Measurements from ENCODE around the gene DIDO1. TPM values are rescaled to one million over a fixed set of nuclear protein-coding genes. Genes with fewer than 3 reads are reported as not detected.
"Not testable (repeated sequence)": the region's sequence is repeated elsewhere in the genome, so short reads cannot be mapped to it uniquely, and the experiment has no call there.

Gene DIDO1
- total and polyA plus RNA-seq, 2 donors = 33.2 to 33.4 TPM

DNA sequence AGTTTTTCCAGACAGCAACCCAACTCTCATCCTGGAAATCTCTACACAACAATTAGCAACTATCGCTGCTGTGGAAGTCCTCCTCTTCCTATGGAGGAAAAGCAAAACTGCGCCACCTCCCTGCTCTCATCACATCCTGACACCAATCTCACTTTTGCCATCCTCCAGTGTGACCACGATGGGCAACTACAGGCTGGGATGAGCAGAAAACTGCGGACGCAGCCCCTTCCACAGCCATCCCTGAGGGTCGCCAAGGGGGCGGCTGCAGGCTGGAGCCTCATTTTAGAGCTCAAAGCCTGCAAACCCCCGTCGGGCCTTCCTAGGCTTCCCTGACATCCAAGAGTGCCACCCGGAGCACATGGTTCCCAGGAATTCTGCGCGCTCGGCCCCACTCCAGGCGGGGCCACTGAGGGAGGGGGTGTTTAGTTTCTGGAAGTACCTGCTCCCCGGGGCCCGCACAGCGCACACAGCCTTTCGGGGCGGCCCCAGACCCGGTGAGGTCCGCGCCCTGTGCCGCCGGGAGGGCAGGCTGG is 65.8 kb downstream of the DIDO1 start:
- Histone ChIP-seq H3K4me1 (ENCODE audit: control insufficient read depth in 2 of 2, insufficient read depth in 2 of 2, low read length in 2 of 2) (peaks cover 13 to 17% of the 10 kb centered on the region in 2 donors), H3K27ac (ENCODE audit: low read depth in 1 of 2, low read length in 1 of 2) (no peak overlapping the region), H3K36me3 (ENCODE audit: control insufficient read depth in 2 of 2, insufficient read depth in 2 of 2, low read length in 1 of 2) (peaks cover 13 to 17% of the 10 kb centered on the region in 2 donors), H3K9me3 (ENCODE audit: control insufficient read depth in 2 of 2, insufficient read depth in 1 of 2, low read length in 1 of 2) (peaks cover 0 to 7% of the 10 kb centered on the region in 2 donors), H3K27me3 (ENCODE audit: control insufficient read depth in 2 of 2, insufficient read depth in 1 of 2, low read length in 1 of 2) (peaks cover 0 to 6% of the 10 kb centered on the region in 2 donors), H3K4me3 (ENCODE audit: low read length in 2 of 2) (peak overlapping the region; percentile 39 to 78)
- peak in 1 of 9 donors; percentile 28 for DNase-seq (ENCODE audit: low read depth in 6 of 9, low spot score in 9 of 9)
- 36% methylated on average over 24 of the region's 24 CpGs for WGBS

DNA sequence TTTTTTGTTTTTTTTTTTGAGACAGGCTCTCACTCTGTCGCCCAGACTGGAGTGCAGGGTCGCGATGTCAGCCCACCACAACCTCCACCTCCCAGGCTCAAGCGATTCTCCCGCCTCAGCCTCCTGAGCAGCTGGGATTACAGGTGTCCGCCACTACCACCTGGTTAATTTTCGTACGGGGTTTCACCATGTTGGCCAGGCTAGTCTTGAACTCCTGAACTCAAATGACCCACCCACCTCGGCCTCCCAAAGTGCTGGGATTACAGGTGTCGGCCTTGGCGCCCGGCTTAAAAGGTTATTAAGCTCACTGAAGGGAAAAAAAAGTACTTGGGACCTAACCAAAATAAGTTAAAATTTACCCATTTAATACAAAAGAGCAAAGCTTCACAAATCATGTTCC is 66.6 kb downstream of the DIDO1 start:
- no peak for DNase-seq (ENCODE audit: low read depth in 6 of 9, low spot score in 9 of 9)

DNA sequence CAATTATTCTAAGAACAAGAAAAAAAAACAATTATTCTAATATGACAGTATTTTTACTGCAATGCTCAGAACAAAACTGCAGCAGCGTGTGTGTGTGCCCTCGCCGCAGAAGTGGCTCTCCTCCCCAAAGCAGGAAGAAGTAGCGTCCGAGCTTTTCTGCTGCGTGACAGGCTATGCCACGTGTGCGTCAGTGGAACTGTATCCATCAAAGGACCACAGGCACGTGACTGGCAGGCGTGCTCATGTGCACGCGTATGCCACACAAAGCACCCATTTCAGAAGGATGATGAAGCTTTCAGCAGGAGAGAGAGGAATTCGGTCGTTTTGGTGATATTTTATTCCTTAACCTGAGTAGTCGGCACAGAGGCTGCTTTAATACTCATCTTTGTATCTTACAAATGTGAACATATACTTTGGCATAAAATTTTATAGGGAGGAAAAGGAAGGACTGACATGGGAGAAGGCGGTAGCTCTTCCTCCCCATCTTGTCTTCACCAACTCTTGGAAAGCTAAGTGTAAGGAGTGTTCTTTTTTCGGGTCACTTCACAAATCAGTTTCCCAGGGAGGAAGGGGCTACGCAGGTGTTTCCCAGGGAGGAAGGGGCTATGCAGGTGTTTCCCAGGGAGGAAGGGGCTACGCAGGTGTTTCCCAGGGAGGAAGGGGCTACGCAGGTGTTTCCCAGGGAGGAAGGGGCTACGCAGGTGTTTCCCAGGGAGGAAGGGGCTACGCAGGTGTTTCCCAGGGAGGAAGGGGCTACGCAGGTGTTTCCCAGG is 68.1 kb downstream of the DIDO1 start:
- Histone ChIP-seq H3K27ac (ENCODE audit: low read depth in 1 of 2, low read length in 1 of 2) (no peak overlapping the region), H3K4me3 (ENCODE audit: low read length in 2 of 2) (no peak overlapping the region), H3K9me3 (ENCODE audit: control insufficient read depth in 2 of 2, insufficient read depth in 1 of 2, low read length in 1 of 2) (no peaks in the 10 kb centered on the region), H3K4me1 (ENCODE audit: control insufficient read depth in 2 of 2, insufficient read depth in 2 of 2, low read length in 2 of 2) (peaks cover 13 to 17% of the 10 kb centered on the region in 2 donors), H3K36me3 (ENCODE audit: control insufficient read depth in 2 of 2, insufficient read depth in 2 of 2, low read length in 1 of 2) (peaks cover 23 to 33% of the 10 kb centered on the region in 2 donors), H3K27me3 (ENCODE audit: control insufficient read depth in 2 of 2, insufficient read depth in 1 of 2, low read length in 1 of 2) (peaks cover 0 to 6% of the 10 kb centered on the region in 2 donors)
- 94% methylated on average over 20 of the region's 23 CpGs for WGBS
- DNase-seq (ENCODE audit: low read depth in 6 of 9, low spot score in 9 of 9) = no peak

More for the DNA sequence above, 66.6 kb downstream of the DIDO1 start:
- Histone ChIP-seq H3K36me3 (ENCODE audit: control insufficient read depth in 2 of 2, insufficient read depth in 2 of 2, low read length in 1 of 2) (peaks cover 13 to 21% of the 10 kb centered on the region in 2 donors), H3K4me3 (ENCODE audit: low read length in 2 of 2) (peak overlapping the region in 1 of 2 donors; percentile 78), H3K9me3 (ENCODE audit: control insufficient read depth in 2 of 2, insufficient read depth in 1 of 2, low read length in 1 of 2) (peaks cover 0 to 7% of the 10 kb centered on the region in 2 donors), H3K27ac (ENCODE audit: low read depth in 1 of 2, low read length in 1 of 2) (no peak overlapping the region), H3K27me3 (ENCODE audit: control insufficient read depth in 2 of 2, insufficient read depth in 1 of 2, low read length in 1 of 2) (peaks cover 0 to 6% of the 10 kb centered on the region in 2 donors), H3K4me1 (ENCODE audit: control insufficient read depth in 2 of 2, insufficient read depth in 2 of 2, low read length in 2 of 2) (peaks cover 13 to 17% of the 10 kb centered on the region in 2 donors)
- 92% methylated on average over 12 of the region's 12 CpGs for WGBS

DNA sequence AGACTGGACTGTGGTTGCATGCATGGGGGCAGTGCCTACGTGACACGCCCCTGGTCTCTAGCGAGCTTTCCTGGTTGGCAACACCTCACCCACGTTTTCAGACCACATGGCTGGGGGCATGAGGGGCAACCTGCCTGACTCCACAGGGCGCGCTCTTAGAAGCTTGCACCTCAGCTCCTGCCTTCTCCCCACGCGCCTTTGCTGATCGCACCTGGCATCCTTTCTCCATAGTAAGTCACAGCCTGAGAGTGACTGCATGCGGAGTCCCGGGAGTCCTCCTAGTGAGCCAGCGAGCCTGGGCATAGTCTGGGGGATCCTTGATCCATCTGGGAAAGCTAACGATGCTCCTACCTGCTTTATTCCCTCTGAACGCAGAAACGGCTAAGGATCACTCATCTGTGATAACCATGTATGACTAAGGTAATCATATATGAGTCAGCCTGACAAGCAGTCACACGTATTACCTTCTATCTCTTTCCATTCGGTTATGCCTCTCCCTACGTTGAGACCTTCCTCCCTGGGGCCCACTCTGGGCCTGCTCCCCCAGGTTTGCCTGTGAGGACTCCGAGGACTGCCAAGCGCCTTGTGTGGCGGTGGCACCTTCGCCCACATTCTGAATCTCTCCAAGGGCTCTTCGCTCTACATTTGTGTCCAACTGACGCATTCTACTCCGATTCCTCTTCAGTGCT is 69.2 kb downstream of the DIDO1 start:
- no peak for DNase-seq (ENCODE audit: low read depth in 6 of 9, low spot score in 9 of 9)
- no peak overlapping the region for H3K4me3 ChIP-seq (ENCODE audit: low read length in 2 of 2)
- peaks cover 32 to 41% of the 10 kb centered on the region in 2 donors for H3K36me3 ChIP-seq (ENCODE audit: control insufficient read depth in 2 of 2, insufficient read depth in 2 of 2, low read length in 1 of 2)
- H3K4me1 ChIP-seq (ENCODE audit: control insufficient read depth in 2 of 2, insufficient read depth in 2 of 2, low read length in 2 of 2) = peaks cover 13 to 16% of the 10 kb centered on the region in 2 donors
- 98% methylated on average over 25 of the region's 25 CpGs for WGBS
- H3K9me3 ChIP-seq (ENCODE audit: control insufficient read depth in 2 of 2, insufficient read depth in 1 of 2, low read length in 1 of 2) = no peaks in the 10 kb centered on the region
- peaks cover 0 to 6% of the 10 kb centered on the region in 2 donors for H3K27me3 ChIP-seq (ENCODE audit: control insufficient read depth in 2 of 2, insufficient read depth in 1 of 2, low read length in 1 of 2)
- H3K27ac ChIP-seq (ENCODE audit: low read depth in 1 of 2, low read length in 1 of 2) = no peak overlapping the region

DNA sequence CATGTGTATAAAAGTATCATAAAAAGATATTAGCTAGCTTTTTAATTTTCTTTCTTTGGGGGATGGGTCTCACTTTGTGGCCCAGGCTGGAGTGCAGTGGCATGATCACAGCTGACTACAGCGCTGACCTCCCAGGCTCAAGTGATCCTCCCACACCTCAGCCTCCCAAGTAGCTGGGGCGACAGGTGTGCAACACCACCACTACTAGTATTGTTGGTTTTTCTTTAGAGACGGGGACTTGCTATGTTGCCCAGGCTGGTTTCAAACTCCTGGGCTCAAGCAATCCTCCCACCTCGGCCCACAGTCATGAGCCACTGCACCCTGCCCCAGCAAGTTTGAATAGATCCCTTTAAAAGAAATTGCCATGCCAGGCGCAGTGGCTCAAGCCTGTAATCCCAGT is 71.2 kb downstream of the DIDO1 start:
- H3K36me3 ChIP-seq (ENCODE audit: control insufficient read depth in 2 of 2, insufficient read depth in 2 of 2, low read length in 1 of 2) = peaks cover 43 to 50% of the 10 kb centered on the region in 2 donors
- H3K4me1 ChIP-seq (ENCODE audit: control insufficient read depth in 2 of 2, insufficient read depth in 2 of 2, low read length in 2 of 2) = peaks cover 5 to 9% of the 10 kb centered on the region in 2 donors
- no peak for DNase-seq (ENCODE audit: low read depth in 6 of 9, low spot score in 9 of 9)
- H3K27ac ChIP-seq (ENCODE audit: low read depth in 1 of 2, low read length in 1 of 2) = no peak overlapping the region
- H3K9me3 ChIP-seq (ENCODE audit: control insufficient read depth in 2 of 2, insufficient read depth in 1 of 2, low read length in 1 of 2) = no peaks in the 10 kb centered on the region
- no peak overlapping the region for H3K4me3 ChIP-seq (ENCODE audit: low read length in 2 of 2)
- H3K27me3 ChIP-seq (ENCODE audit: control insufficient read depth in 2 of 2, insufficient read depth in 1 of 2, low read length in 1 of 2) = no peaks in the 10 kb centered on the region
- WGBS = 88% methylated on average over 5 of the region's 5 CpGs

DNA sequence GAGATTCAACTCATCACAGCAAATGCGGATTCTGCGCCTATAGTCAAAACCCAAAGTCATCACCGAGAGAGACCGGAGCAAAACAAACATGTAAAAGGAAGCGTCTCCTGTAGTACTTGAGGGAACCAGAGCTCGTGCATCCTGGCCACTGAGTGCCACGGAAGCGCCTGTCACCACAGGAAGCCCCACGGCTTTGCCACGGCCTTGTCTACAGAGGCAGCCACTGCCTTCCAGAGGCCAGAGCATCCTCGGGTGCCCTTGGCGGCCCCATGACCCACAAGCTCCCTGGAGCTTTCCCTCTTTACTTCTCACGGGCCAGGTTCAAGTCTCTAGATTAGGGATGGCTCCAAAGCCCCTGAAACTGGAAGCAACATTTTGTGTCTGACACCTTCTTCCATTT is 72.2 kb downstream of the DIDO1 start:
- H3K9me3 ChIP-seq (ENCODE audit: control insufficient read depth in 2 of 2, insufficient read depth in 1 of 2, low read length in 1 of 2) = no peaks in the 10 kb centered on the region
- no peak overlapping the region for H3K27ac ChIP-seq (ENCODE audit: low read depth in 1 of 2, low read length in 1 of 2)
- WGBS = 98% methylated on average over 13 of the region's 13 CpGs
- H3K4me1 ChIP-seq (ENCODE audit: control insufficient read depth in 2 of 2, insufficient read depth in 2 of 2, low read length in 2 of 2) = peaks cover 0 to 1% of the 10 kb centered on the region in 2 donors
- no peaks in the 10 kb centered on the region for H3K27me3 ChIP-seq (ENCODE audit: control insufficient read depth in 2 of 2, insufficient read depth in 1 of 2, low read length in 1 of 2)
- H3K36me3 ChIP-seq (ENCODE audit: control insufficient read depth in 2 of 2, insufficient read depth in 2 of 2, low read length in 1 of 2) = peaks cover 43 to 51% of the 10 kb centered on the region in 2 donors
- no peak for DNase-seq (ENCODE audit: low read depth in 6 of 9, low spot score in 9 of 9)
- no peak overlapping the region for H3K4me3 ChIP-seq (ENCODE audit: low read length in 2 of 2)

DNA sequence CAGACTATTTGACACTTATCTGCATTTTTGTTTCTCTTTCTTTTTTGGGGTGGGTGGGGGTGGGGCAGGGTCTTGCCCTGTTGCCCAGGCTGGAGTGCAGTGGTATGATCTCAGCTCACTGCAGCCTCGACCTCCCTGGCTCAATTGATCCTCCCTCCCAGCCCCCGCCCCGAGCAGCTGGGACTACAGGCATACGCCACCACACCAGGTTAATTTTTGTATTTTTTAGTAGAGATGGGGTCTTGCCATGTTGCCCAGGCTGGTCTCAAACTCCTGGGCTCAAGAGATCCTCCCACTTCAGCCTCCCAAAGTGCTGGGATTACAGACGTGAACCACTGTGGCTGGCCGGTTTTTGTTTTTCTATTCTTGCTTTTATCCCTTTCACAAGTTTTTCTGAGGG is 73.0 kb downstream of the DIDO1 start:
- not testable (repeated sequence) for H3K4me3 ChIP-seq (ENCODE audit: low read length in 2 of 2); H3K4me1 ChIP-seq (ENCODE audit: control insufficient read depth in 2 of 2, insufficient read depth in 2 of 2, low read length in 2 of 2); H3K9me3 ChIP-seq (ENCODE audit: control insufficient read depth in 2 of 2, insufficient read depth in 1 of 2, low read length in 1 of 2); H3K27ac ChIP-seq (ENCODE audit: low read depth in 1 of 2, low read length in 1 of 2); H3K27me3 ChIP-seq (ENCODE audit: control insufficient read depth in 2 of 2, insufficient read depth in 1 of 2, low read length in 1 of 2); DNase-seq (ENCODE audit: low read depth in 6 of 9, low spot score in 9 of 9)
- 98% methylated on average over 6 of the region's 6 CpGs for WGBS
- peaks cover 43 to 47% of the 10 kb centered on the region in 2 donors for H3K36me3 ChIP-seq (ENCODE audit: control insufficient read depth in 2 of 2, insufficient read depth in 2 of 2, low read length in 1 of 2)

DNA sequence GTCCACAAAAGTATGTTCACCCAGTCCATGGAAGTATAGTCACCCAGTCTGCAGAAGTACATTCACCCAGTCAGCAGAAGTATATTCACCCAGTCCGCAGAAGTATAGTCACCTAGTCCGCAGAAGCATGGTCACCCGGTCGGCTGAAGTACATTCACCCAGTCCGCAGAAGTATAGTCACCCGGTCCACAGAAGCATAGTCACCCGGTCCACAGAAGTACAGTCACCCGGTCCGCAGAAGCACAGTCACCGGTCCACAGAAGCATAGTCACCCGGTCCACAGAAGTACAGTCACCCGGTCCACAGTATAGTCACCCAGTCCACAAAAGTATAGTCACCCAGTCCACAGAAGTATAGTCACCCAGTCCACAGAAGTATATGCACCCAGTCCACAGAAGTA is 73.5 kb downstream of the DIDO1 start:
- H3K27ac ChIP-seq (ENCODE audit: low read depth in 1 of 2, low read length in 1 of 2) = no peak overlapping the region
- no peak overlapping the region for H3K4me3 ChIP-seq (ENCODE audit: low read length in 2 of 2)
- no peaks in the 10 kb centered on the region for H3K9me3 ChIP-seq (ENCODE audit: control insufficient read depth in 2 of 2, insufficient read depth in 1 of 2, low read length in 1 of 2)
- no peaks in the 10 kb centered on the region for H3K27me3 ChIP-seq (ENCODE audit: control insufficient read depth in 2 of 2, insufficient read depth in 1 of 2, low read length in 1 of 2)
- DNase-seq (ENCODE audit: low read depth in 6 of 9, low spot score in 9 of 9) = no peak
- no peaks in the 10 kb centered on the region for H3K4me1 ChIP-seq (ENCODE audit: control insufficient read depth in 2 of 2, insufficient read depth in 2 of 2, low read length in 2 of 2)
- H3K36me3 ChIP-seq (ENCODE audit: control insufficient read depth in 2 of 2, insufficient read depth in 2 of 2, low read length in 1 of 2) = peaks cover 39 to 51% of the 10 kb centered on the region in 2 donors
- WGBS = 96% methylated on average over 12 of the region's 12 CpGs

DNA sequence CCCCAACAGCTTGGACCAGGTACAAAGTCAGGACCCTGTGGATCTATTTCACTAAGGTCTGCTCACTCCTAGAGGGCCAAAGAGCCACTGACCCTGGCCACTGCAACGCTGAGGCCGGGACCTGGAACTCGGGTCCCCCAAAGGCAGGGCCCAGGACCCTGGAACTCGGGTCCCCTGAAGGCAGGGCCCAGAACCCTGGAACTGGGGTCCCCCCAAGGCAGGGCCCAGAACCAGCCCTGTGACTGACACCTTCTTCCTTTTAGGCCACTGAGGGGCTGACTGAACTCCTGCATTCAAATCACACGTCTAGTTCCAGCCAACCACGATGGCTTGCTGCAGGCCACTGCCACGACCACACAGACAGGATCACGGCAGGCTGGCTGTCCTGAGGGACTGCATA is 74.1 kb downstream of the DIDO1 start:
- Histone ChIP-seq H3K27me3 (ENCODE audit: control insufficient read depth in 2 of 2, insufficient read depth in 1 of 2, low read length in 1 of 2) (no peaks in the 10 kb centered on the region), H3K4me1 (ENCODE audit: control insufficient read depth in 2 of 2, insufficient read depth in 2 of 2, low read length in 2 of 2) (no peaks in the 10 kb centered on the region), H3K9me3 (ENCODE audit: control insufficient read depth in 2 of 2, insufficient read depth in 1 of 2, low read length in 1 of 2) (no peaks in the 10 kb centered on the region), H3K4me3 (ENCODE audit: low read length in 2 of 2) (no peak overlapping the region), H3K27ac (ENCODE audit: low read depth in 1 of 2, low read length in 1 of 2) (no peak overlapping the region), H3K36me3 (ENCODE audit: control insufficient read depth in 2 of 2, insufficient read depth in 2 of 2, low read length in 1 of 2) (peaks cover 36 to 46% of the 10 kb centered on the region in 2 donors)
- DNase-seq (ENCODE audit: low read depth in 6 of 9, low spot score in 9 of 9) = no peak
- 97% methylated on average over 8 of the region's 8 CpGs for WGBS
